GM12878 (cell line): Measurements from ENCODE around the gene TMEM223. TPM values are rescaled to one million over a fixed set of nuclear protein-coding genes. Genes with fewer than 3 reads are reported as not detected.
"Not testable (repeated sequence)": the region's sequence is repeated elsewhere in the genome, so short reads cannot be mapped to it uniquely, and the experiment has no call there.

Source experiments
- ATAC-seq: fragments of 200-7000 bp; cut with Tn5 transposase; 3 replicates; pipeline ENCODE4 v1.9.1; 2020; ENCODE audit warnings: mild to moderate bottlenecking, moderate library complexity
- BruUV-seq: library from RNA; stranded (reverse); fragments of 400-500 nt; replicated peaks from 2 replicates; lab custom pipeline; 2021; lab: Mats Ljungman, UMichigan
- CTCF ChIA-PET: fragments of 300-600 bp; sonication (Branson Sonifier 250); formaldehyde crosslinking; extraction: SDS; loops from one replicate; lab custom pipeline; 2021; ENCODE audit warnings: inconsistent platforms; lab: Yijun Ruan, JAX
- POLR2A ChIA-PET: fragments of 350-600 bp; formaldehyde crosslinking; extraction: SDS; loops from one replicate; lab custom pipeline; 2021; ENCODE audit warnings: inconsistent platforms; lab: Charles Lee
- RAD21 ChIA-PET: fragments of 300-600 bp; sonication (Branson Sonifier 250); formaldehyde crosslinking; loops from one replicate; lab custom pipeline; 2023; ENCODE audit warnings: antibody characterized with exemption; ENCODE audit not compliant: unreplicated experiment; lab: Charles Lee
- SMC1A ChIA-PET: fragments of 300-600 bp; sonication (Branson Sonifier 250); formaldehyde crosslinking; loops from one replicate; lab custom pipeline; 2023; ENCODE audit not compliant: unreplicated experiment, uncharacterized antibody; lab: Charles Lee
- DNase-seq: peaks from one replicate; pipeline ENCODE4 v3.0.0-alpha.2; 2011; ENCODE audit warnings: low read depth, low spot score
- FAIRE-seq: peaks from 3 replicates; lab custom pipeline; 2011; peaks lifted over from hg19 to GRCh38; lab: Jason Lieb, UNC
- H2AFZ ChIP-seq: 2 replicates; pipeline ENCODE4 v1.6.0; 2011; ENCODE audit warnings: low read depth, low read length, control low read depth; ENCODE audit not compliant: control insufficient read depth
- H3K27ac ChIP-seq: 2 replicates; pipeline ENCODE4 v1.5.1; 2011; ENCODE audit warnings: control low read depth; ENCODE audit not compliant: control insufficient read depth, insufficient read depth
- H3K27me3 ChIP-seq, 2 experiments: replicated peaks in 1 of 2; 2 replicates each; pipeline versions ENCODE4 v1.6.0 to v1.6.1; 2011; ENCODE audit warnings: low read length in 1 of 2; ENCODE audit not compliant: control insufficient read depth in 2 of 2, insufficient read depth in 2 of 2
- H3K36me3 ChIP-seq, 2 experiments: 2 replicates each; pipeline ENCODE4 v1.5.1; 2011; ENCODE audit warnings: low read length in 1 of 2; ENCODE audit not compliant: control insufficient read depth in 2 of 2, insufficient read depth in 2 of 2
- H3K4me1 ChIP-seq: 2 replicates; pipeline ENCODE4 v1.6.1; 2011; ENCODE audit warnings: mild to moderate bottlenecking, low read length, moderate library complexity, mixed read lengths; ENCODE audit not compliant: control insufficient read depth, insufficient read depth
- H3K4me2 ChIP-seq: 2 replicates; pipeline ENCODE4 v1.6.0; 2011; ENCODE audit warnings: control low read depth; ENCODE audit not compliant: control insufficient read depth, insufficient read depth
- H3K4me3 ChIP-seq: fragments of 200-600 bp; sonication (generic); 2 replicates; pipeline ENCODE4 v1.5.1; 2016
- H3K79me2 ChIP-seq: 2 replicates; pipeline ENCODE4 v1.6.0; 2011; ENCODE audit warnings: low read length; ENCODE audit not compliant: control insufficient read depth, insufficient read depth
- H3K9ac ChIP-seq: 2 replicates; pipeline ENCODE4 v1.8.0; 2011; ENCODE audit warnings: low read length, control low read depth, mixed read lengths; ENCODE audit not compliant: control insufficient read depth, insufficient read depth
- H3K9me3 ChIP-seq: replicated peaks from 3 replicates; pipeline ENCODE4 v1.5.1; 2011; ENCODE audit warnings: mild to moderate bottlenecking, low read length; ENCODE audit not compliant: control insufficient read depth, insufficient read depth
- H4K20me1 ChIP-seq: 2 replicates; pipeline ENCODE4 v1.6.0; 2011; ENCODE audit not compliant: control insufficient read depth, insufficient read depth
- ATF7 ChIP-seq: fragments of 450-650 bp; IDR thresholded peaks from 2 replicates; pipeline ENCODE4 v1.6.1; 2016; ENCODE audit warnings: low read depth, mild to moderate bottlenecking
- CREB1 ChIP-seq: IDR thresholded peaks from 2 replicates; pipeline ENCODE4 v1.6.1; 2012; ENCODE audit warnings: low read depth, mild to moderate bottlenecking, inconsistent platforms
- SMARCA5 ChIP-seq: fragments of 450-650 bp; IDR thresholded peaks from 2 replicates; pipeline ENCODE4 v1.6.1; 2017; ENCODE audit warnings: mild to moderate bottlenecking
- WGBS: methylation state at CpG from one replicate; pipeline ENCODE4 v1.1.6; 2016; ENCODE audit warnings: low lambda C conversion rate; ENCODE audit not compliant: insufficient replicate concordance, insufficient coverage; ENCODE audit errors: missing lambda C conversion rate; 5-methylcytosine and 5-hydroxymethylcytosine counted together
- in situ Hi-C: fragments of 300-500 bp; cut with MboI; formaldehyde crosslinking; loops from 9 replicates; pipeline ENCODE4 v1.14.3; 2018; ENCODE audit warnings: mixed read lengths
- intact Hi-C: fragments of 100-400 bp; cut with micrococcal nuclease; formaldehyde crosslinking; loops from one replicate; pipeline ENCODE4 v1.14.2; 2022; ENCODE audit not compliant: unreplicated experiment
- polyA plus RNA-seq, 11 experiments: library from polyadenylated mRNA; depleted of rRNA in 4 of 11; unstranded in 6 of 11; stranded (reverse) in 5 of 11; fragments of >200 nt; fragmentation: Nextera tagmentation in 4 of 11; fragmentation: Illumina TruSeq in 1 of 11; extraction: Ambion mirVana in 4 of 11; extraction: Trizol in 1 of 11; gene quantifications; 1 replicate in 1 of 11; 2 replicates in 10 of 11; pipeline versions ENCODE4 v1.2.1 to v1.2.3, GENCODE V29; 2011 to 2016; ENCODE audit warnings: inconsistent platforms in 2 of 11, missing spikeins in 2 of 11, low read depth in 1 of 11
- total RNA-seq, 4 experiments: library from RNA; depleted of rRNA in 3 of 4; stranded (reverse); fragments of >200 nt in 3 of 4; fragmentation: Illumina TruSeq in 1 of 4; extraction: Trizol in 1 of 4; gene quantifications; 2 replicates each; pipeline versions ENCODE4 v1.2.1 to v1.2.3, GENCODE V29; 2013 to 2021
- TF ChIP-seq, protein P1 (sequence below): fragments of 450-650 bp; formaldehyde crosslinking; IDR thresholded peaks from 2 replicates; pipeline ENCODE4 v1.5.0; 2022; ENCODE audit warnings: mild to moderate bottlenecking, missing genetic modification characterization
- TF ChIP-seq, protein P2 (sequence below): fragments of 450-650 bp; conservative IDR thresholded peaks from 2 replicates; pipeline ENCODE4 v1.6.1; 2017; ENCODE audit warnings: mild to moderate bottlenecking, moderate library complexity

The TMEM223 gene
- total and polyA plus RNA-seq, 10 of the 15 experiments (the other 5 are each of a cell fraction or from before 2014, with no cell fraction given) = 5.3 to 33.2 (median 14.0) TPM

DNA sequence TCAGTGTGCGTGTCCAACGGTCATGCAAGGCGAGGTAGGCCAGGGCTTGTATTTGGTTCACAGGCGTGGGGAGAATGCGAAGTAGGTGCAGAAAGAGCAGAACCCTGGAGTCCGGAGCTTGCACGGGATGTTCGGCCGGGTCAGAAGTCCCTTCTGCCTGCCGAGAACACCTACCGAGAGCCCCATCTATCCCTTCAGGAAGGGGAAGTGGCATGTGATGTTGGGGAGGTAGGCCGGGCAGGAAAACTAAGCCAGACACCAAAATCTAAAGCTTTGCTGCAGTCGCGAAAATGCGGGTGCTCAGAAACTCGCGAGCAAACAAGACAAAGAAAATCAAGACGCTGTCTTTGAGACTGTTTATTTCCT, 21.0 kb downstream of the TMEM223 start (continued):
- TF ChIP-seq, protein P1, sequence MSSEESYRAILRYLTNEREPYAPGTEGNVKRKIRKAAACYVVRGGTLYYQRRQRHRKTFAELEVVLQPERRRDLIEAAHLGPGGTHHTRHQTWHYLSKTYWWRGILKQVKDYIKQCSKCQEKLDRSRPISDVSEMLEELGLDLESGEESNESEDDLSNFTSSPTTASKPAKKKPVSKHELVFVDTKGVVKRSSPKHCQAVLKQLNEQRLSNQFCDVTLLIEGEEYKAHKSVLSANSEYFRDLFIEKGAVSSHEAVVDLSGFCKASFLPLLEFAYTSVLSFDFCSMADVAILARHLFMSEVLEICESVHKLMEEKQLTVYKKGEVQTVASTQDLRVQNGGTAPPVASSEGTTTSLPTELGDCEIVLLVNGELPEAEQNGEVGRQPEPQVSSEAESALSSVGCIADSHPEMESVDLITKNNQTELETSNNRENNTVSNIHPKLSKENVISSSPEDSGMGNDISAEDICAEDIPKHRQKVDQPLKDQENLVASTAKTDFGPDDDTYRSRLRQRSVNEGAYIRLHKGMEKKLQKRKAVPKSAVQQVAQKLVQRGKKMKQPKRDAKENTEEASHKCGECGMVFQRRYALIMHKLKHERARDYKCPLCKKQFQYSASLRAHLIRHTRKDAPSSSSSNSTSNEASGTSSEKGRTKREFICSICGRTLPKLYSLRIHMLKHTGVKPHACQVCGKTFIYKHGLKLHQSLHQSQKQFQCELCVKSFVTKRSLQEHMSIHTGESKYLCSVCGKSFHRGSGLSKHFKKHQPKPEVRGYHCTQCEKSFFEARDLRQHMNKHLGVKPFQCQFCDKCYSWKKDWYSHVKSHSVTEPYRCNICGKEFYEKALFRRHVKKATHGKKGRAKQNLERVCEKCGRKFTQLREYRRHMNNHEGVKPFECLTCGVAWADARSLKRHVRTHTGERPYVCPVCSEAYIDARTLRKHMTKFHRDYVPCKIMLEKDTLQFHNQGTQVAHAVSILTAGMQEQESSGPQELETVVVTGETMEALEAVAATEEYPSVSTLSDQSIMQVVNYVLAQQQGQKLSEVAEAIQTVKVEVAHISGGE (CRISPR knock-in tag) = no peak
- TF ChIP-seq SMARCA5 (0 out of 2 replicates have a peak, but pooled peaks have one; percentile 37), CREB1 (no peak), ATF7 (no peak)
- TF ChIP-seq, all 136 proteins: peak for 7

DNA sequence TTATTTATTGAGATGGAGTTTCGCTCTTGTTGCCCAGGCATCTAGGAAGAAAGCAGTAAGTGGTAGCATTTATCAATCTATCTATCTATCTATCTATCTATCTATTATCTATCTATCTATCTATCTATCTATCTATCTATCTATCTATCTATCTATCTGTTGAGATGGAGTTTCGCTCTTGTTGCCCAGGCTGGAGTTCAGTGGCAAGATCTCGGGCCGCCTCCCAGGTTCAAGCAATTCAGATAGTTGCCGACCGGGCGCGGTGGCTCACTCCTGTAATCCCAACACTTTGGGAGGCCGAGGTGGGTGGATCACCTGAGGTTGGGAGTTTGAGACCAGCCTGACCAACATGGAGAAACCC, 31.0 kb downstream of the TMEM223 start:
- not testable (repeated sequence) for DNase-seq, H3K4me1 ChIP-seq
- POLR2A ChIA-PET = interaction anchor here (0.6 to 2.7 kb wide), 16 partner anchors 9 to 95 kb away, joined by 3 to 20 read pairs (median 4); partner anchors contain the start of genes HNRNPUL2, LBHD1, TAF6L and TMEM179B
- peak overlapping the region; percentile 42; the same call in 1 of the 2 replicates for H3K4me2 ChIP-seq
- TF ChIP-seq, protein P2, sequence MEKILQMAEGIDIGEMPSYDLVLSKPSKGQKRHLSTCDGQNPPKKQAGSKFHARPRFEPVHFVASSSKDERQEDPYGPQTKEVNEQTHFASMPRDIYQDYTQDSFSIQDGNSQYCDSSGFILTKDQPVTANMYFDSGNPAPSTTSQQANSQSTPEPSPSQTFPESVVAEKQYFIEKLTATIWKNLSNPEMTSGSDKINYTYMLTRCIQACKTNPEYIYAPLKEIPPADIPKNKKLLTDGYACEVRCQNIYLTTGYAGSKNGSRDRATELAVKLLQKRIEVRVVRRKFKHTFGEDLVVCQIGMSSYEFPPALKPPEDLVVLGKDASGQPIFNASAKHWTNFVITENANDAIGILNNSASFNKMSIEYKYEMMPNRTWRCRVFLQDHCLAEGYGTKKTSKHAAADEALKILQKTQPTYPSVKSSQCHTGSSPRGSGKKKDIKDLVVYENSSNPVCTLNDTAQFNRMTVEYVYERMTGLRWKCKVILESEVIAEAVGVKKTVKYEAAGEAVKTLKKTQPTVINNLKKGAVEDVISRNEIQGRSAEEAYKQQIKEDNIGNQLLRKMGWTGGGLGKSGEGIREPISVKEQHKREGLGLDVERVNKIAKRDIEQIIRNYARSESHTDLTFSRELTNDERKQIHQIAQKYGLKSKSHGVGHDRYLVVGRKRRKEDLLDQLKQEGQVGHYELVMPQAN = 0 out of 2 replicates have a peak, but pooled peaks have one; percentile 1
- TF ChIP-seq, all 136 proteins: peak for 1; not testable (repeated sequence) for 135
- intact Hi-C loops, in situ Hi-C loops, H3K9ac ChIP-seq, H3K36me3 ChIP-seq, H4K20me1 ChIP-seq, H3K27ac ChIP-seq, H3K9me3 ChIP-seq, H3K27me3 ChIP-seq, FAIRE-seq, BruUV-seq, ATAC-seq: not testable (repeated sequence)
- peak overlapping the region; percentile 70 for H3K4me3 ChIP-seq
- CTCF ChIA-PET = interaction anchor here (1.0 to 3.3 kb wide), 6 partner anchors 8 to 169 kb away, joined by 3 to 28 read pairs (median 4); partner anchors contain the start of genes TAF6L, TMEM179B and TUT1
- peak overlapping the region; percentile 55 for H2AFZ ChIP-seq
- RAD21 ChIA-PET = interaction anchor here (0.6 to 3.0 kb wide), 11 partner anchors 9 to 187 kb away, joined by 3 to 10 read pairs (median 3); partner anchors contain the start of genes C11orf98, CSKMT, EEF1G and HNRNPUL2
- H3K79me2 ChIP-seq = peaks cover 15% of the 10 kb centered on the region
- WGBS = 37% methylated on average over 9 of the region's 9 CpGs
- SMC1A ChIA-PET = interaction anchor here (0.9 to 2.3 kb wide), 3 partner anchors 9 to 97 kb away, joined by 3 to 22 read pairs (median 4); partner anchors contain the start of gene TAF6L
